BJ (cell line): ENCODE measurements around the gene GAP43. TPM values are rescaled to one million over a fixed set of nuclear protein-coding genes. Genes with fewer than 3 reads are reported as not detected.

Experiments used
- CTCF ChIA-PET: fragments of 350-600 bp; formaldehyde crosslinking; extraction: SDS; loops from one replicate; lab custom pipeline; 2021; ENCODE audit warnings: antibody characterized with exemption, inconsistent platforms; lab: Yijun Ruan, JAX
- POLR2A ChIA-PET: fragments of 300-600 bp; sonication (Branson Sonifier 250); formaldehyde crosslinking; extraction: SDS; loops from one replicate; lab custom pipeline; 2021; ENCODE audit warnings: antibody characterized with exemption; lab: Charles Lee
- DNase-seq: peaks from one replicate; pipeline ENCODE4 v3.0.0-alpha.2; 2011; ENCODE audit warnings: low read depth
- H3K27me3 ChIP-seq: 2 replicates; pipeline ENCODE4 v1.6.0; 2011; ENCODE audit warnings: low read length; ENCODE audit not compliant: control insufficient read depth, insufficient read depth
- H3K36me3 ChIP-seq: 2 replicates; pipeline ENCODE4 v1.5.1; 2011; ENCODE audit warnings: low read length; ENCODE audit not compliant: control insufficient read depth, insufficient read depth
- H3K4me3 ChIP-seq: 2 replicates; pipeline ENCODE4 v1.5.1; 2011; ENCODE audit warnings: low read depth, mild to moderate bottlenecking, control low read depth, low read length
- polyA plus RNA-seq: library from polyadenylated mRNA; depleted of rRNA; stranded (reverse); fragments of >200 nt; gene quantifications from 2 replicates; pipeline ENCODE4 v1.2.3, GENCODE V29; 2011
- TF ChIP-seq, protein P1 (sequence below): IDR thresholded peaks from 2 replicates; pipeline ENCODE4 v1.5.1; 2011; ENCODE audit warnings: low read depth, mild to moderate bottlenecking, control low read depth, inconsistent platforms, low read length, moderate library complexity; ENCODE audit not compliant: insufficient read depth

Gene GAP43
- polyA plus RNA-seq, 1 experiment = 0.12 TPM

DNA sequence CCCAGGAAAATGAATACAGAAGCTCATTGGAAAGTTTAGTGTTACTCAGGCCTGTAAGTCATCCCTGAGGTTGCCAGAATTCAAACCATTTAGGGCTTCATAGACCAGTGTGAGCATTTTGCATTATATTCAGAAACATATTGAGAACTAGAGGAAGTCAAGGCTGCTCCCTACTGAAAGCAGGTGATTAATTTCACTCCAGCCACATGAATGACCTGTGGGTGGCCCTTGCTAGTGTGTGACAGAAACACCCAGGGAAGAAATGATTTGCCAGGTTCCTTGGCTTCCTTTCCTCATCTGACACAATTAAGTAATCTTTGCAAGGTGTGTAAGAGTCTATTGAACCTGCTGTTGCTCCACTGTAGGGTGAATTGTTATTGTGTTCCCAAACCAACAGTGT lies 61.8 kb downstream of the GAP43 start:
- Histone ChIP-seq H3K4me3 (no peak overlapping the region), H3K27me3 (no peaks in the 10 kb centered on the region), H3K36me3 (no peaks in the 10 kb centered on the region)
- TF ChIP-seq, protein P1, sequence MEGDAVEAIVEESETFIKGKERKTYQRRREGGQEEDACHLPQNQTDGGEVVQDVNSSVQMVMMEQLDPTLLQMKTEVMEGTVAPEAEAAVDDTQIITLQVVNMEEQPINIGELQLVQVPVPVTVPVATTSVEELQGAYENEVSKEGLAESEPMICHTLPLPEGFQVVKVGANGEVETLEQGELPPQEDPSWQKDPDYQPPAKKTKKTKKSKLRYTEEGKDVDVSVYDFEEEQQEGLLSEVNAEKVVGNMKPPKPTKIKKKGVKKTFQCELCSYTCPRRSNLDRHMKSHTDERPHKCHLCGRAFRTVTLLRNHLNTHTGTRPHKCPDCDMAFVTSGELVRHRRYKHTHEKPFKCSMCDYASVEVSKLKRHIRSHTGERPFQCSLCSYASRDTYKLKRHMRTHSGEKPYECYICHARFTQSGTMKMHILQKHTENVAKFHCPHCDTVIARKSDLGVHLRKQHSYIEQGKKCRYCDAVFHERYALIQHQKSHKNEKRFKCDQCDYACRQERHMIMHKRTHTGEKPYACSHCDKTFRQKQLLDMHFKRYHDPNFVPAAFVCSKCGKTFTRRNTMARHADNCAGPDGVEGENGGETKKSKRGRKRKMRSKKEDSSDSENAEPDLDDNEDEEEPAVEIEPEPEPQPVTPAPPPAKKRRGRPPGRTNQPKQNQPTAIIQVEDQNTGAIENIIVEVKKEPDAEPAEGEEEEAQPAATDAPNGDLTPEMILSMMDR = no peak
- ChIA-PET CTCF (interaction anchor here (1.8 kb wide), 1 partner anchor 467 kb away, joined by 6 read pairs; no protein-coding TSS in a partner anchor), POLR2A (no interaction called here)
- no peak for DNase-seq

DNA sequence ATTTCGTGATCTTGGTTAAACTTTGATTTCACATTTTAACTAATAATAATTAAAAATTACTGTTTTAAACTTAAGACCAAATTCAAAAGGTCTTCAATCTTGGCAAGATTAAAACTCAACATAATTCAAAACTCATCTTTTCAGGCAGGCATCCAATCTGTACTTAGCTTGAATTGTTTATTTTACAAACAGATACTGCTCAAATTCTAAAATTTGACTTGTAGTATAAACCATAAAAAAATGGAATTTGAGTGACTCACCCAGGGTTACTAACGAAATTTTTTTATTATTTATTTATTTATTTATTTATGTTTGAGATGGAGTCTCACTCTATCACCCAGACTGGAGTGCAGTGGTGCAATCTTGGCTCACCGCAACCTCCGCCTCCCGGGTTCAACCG lies 64.4 kb downstream of the GAP43 start:
- Histone ChIP-seq H3K27me3 (no peaks in the 10 kb centered on the region), H3K4me3 (no peak overlapping the region), H3K36me3 (no peaks in the 10 kb centered on the region)
- ChIA-PET CTCF (interaction anchor here (1.1 to 2.1 kb wide), 5 partner anchors 14 to 470 kb away, joined by 3 to 6 read pairs (median 4); no protein-coding TSS in a partner anchor), POLR2A (interaction anchor here (0.6 kb wide), 1 partner anchor 22 kb away, joined by 10 read pairs; no protein-coding TSS in a partner anchor)
- DNase-seq = no peak
- TF ChIP-seq, protein P1 = no peak

DNA sequence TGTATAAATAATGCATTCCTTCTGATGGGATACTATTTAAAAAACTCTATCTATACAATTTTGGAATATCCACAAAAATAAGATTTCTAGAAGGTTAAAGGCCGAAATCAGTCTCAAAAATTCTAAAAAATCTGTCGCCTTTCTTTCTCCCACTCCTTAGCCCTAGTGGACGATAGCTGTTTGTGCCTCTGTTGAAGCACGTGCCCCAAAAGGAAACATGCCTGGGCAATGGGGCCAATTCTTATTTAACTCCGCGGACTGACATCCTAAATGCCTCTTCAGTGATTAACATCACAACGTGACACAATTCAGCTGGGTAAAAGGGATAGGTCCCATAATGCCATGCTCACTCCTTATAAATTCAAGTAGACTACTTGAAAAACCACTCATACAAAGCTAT lies 65.1 kb downstream of the GAP43 start:
- ChIA-PET CTCF (interaction anchor here (1.1 to 2.1 kb wide), 5 partner anchors 15 to 471 kb away, joined by 3 to 6 read pairs (median 4); no protein-coding TSS in a partner anchor), POLR2A (no interaction called here)
- no peak overlapping the region for H3K4me3 ChIP-seq
- TF ChIP-seq, protein P1 = no peak
- H3K36me3 ChIP-seq = no peaks in the 10 kb centered on the region
- no peaks in the 10 kb centered on the region for H3K27me3 ChIP-seq
- no peak for DNase-seq

DNA sequence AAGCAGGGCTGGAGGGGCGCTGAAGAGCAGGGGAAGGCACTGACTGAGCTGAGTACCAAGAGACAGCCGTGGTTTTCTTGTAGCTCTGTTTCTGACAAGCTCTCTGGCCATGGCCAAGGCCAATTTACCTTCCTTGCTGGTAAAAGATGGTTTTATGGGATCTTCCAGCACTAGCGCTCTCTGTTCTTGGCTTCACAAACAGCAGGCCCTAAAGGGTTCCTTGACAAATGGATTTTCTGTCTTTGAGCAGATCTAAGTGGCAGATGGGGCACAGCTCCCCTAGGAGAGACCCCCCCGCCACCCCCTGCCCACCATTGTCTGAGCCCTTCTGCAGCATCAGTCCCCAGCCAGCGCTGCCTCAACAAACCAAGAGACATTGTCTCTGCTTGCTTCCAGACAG lies 66.6 kb downstream of the GAP43 start:
- Histone ChIP-seq H3K27me3 (no peaks in the 10 kb centered on the region), H3K36me3 (no peaks in the 10 kb centered on the region), H3K4me3 (no peak overlapping the region)
- CTCF ChIA-PET = interaction anchor here (2.7 kb wide), 1 partner anchor 472 kb away, joined by 20 read pairs; no protein-coding TSS in a partner anchor
- TF ChIP-seq, protein P1 = no peak
- no peak for DNase-seq
- POLR2A ChIA-PET = interaction anchor here (0.6 kb wide), 1 partner anchor 1083 kb away, joined by 6 read pairs; no protein-coding TSS in a partner anchor

DNA sequence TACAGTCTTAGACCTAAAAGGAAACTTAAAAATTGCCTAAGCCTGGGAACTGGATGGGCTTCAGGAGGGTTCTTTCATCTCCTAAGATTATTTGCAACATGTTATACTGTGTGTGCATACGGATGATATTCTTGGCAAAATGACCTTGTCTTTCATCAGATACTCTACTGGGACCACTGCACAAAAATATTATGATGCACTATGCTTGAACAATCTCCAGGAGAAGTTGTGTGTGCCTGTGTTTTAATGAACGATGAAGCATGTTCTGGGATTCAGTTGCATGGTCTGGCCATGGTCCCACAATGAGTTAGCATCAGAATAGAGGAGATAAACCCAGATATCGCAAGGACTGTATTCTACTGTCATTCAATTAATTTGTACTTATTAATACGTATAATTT lies 68.7 kb downstream of the GAP43 start:
- ChIA-PET CTCF (interaction anchor here (1.2 to 2.7 kb wide), 2 partner anchors 472 to 474 kb away, joined by 3 to 20 read pairs; no protein-coding TSS in a partner anchor), POLR2A (no interaction called here)
- no peaks in the 10 kb centered on the region for H3K27me3 ChIP-seq
- TF ChIP-seq, protein P1 = no peak
- H3K36me3 ChIP-seq = no peaks in the 10 kb centered on the region
- H3K4me3 ChIP-seq = no peak overlapping the region
- DNase-seq = no peak
